Measurements from ENCODE around the gene SLC39A1. TPM values are rescaled to one million over a fixed set of nuclear protein-coding genes. Genes with fewer than 3 reads are reported as not detected.

The SLC39A1 gene
- total and polyA plus RNA-seq, 2 experiments from 2014 or later, result 87.3 to 220 TPM

- no peak for TF ChIP-seq ZNF462 (CRISPR knock-in tag; IDR thresholded peaks at IDR 0.05)
- peak; percentile 88 for TF ChIP-seq POLR2AphosphoS5 (IDR thresholded peaks at IDR 0.05; ENCODE audit: low read depth)
- TF ChIP-seq REST (IDR thresholded peaks at IDR 0.05; ENCODE audit: unreplicated experiment), result peak; percentile 6
Observed at GRCh38 chr1:153977250-153978240, 14.2 kb upstream of the SLC39A1 start, which contains the start of gene JTB (continued).
